ENCODE results near the gene GMDS. TPM values are rescaled to one million over a fixed set of nuclear protein-coding genes. Genes with fewer than 3 reads are reported as not detected.

The GMDS gene
- total RNA-seq, 1 experiment from 2014 or later = 31.1 TPM

DNA sequence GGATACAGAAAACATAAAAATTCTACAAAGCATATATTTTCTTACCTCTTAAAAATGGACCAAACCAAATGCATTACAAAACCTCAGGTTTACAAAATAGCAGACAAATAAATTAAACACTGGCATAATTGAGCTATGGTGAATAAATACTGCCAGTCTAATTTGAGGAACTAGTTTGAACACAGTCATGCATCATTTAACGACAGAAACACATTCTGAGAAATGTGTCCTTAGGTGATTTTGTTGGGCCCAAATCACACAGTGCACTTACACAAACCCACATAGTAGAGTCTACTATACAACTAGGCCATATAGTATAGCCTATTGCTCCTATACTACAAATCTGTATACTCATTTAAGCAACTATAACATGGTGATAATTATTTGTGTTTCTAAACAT is 420.1 kb downstream of the GMDS start:
- TF ChIP-seq, protein P1, sequence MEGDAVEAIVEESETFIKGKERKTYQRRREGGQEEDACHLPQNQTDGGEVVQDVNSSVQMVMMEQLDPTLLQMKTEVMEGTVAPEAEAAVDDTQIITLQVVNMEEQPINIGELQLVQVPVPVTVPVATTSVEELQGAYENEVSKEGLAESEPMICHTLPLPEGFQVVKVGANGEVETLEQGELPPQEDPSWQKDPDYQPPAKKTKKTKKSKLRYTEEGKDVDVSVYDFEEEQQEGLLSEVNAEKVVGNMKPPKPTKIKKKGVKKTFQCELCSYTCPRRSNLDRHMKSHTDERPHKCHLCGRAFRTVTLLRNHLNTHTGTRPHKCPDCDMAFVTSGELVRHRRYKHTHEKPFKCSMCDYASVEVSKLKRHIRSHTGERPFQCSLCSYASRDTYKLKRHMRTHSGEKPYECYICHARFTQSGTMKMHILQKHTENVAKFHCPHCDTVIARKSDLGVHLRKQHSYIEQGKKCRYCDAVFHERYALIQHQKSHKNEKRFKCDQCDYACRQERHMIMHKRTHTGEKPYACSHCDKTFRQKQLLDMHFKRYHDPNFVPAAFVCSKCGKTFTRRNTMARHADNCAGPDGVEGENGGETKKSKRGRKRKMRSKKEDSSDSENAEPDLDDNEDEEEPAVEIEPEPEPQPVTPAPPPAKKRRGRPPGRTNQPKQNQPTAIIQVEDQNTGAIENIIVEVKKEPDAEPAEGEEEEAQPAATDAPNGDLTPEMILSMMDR (IDR thresholded peaks at IDR 0.05; ENCODE audit: insufficient read depth in 1 of 2, low read depth in 1 of 2, low read length in 1 of 2, severe bottlenecking in 1 of 2, unreplicated experiment in 1 of 2) = no peak
- BruUV-seq (replicated peaks) = no TSS peak
- Mint-ChIP-seq H3K36me3 (ENCODE audit: insufficient read depth, unreplicated experiment) (no peaks in the 10 kb centered on the region), H3K9me3 (ENCODE audit: unreplicated experiment) (peaks cover 20% of the 10 kb centered on the region), H3K27ac (ENCODE audit: unreplicated experiment) (no peak overlapping the region), H3K4me1 (ENCODE audit: low read depth, unreplicated experiment) (no peaks in the 10 kb centered on the region), H3K4me3 (ENCODE audit: unreplicated experiment) (no peak overlapping the region), H3K27me3 (ENCODE audit: insufficient read depth, unreplicated experiment) (no peaks in the 10 kb centered on the region)
- no peaks in the 10 kb centered on the region for H3K27me3 ChIP-seq (replicated peaks; ENCODE audit: control insufficient read depth, insufficient read depth, low read length)
- H3K9me3 ChIP-seq = peaks cover 11% of the 10 kb centered on the region
- intact Hi-C loops (cut with micrococcal nuclease; ENCODE audit: unreplicated experiment) = no loop called here
- no peak overlapping the region for H3K4me3 ChIP-seq (ENCODE audit: low read depth, low read length)
- H3K36me3 ChIP-seq (ENCODE audit: control insufficient read depth, insufficient read depth, low read length) = no peaks in the 10 kb centered on the region
- POLR2A ChIA-PET = no interaction called here
- no peaks in the 10 kb centered on the region for H3K4me1 ChIP-seq
- no peak for DNase-seq
- CTCF ChIA-PET = no interaction called here

DNA sequence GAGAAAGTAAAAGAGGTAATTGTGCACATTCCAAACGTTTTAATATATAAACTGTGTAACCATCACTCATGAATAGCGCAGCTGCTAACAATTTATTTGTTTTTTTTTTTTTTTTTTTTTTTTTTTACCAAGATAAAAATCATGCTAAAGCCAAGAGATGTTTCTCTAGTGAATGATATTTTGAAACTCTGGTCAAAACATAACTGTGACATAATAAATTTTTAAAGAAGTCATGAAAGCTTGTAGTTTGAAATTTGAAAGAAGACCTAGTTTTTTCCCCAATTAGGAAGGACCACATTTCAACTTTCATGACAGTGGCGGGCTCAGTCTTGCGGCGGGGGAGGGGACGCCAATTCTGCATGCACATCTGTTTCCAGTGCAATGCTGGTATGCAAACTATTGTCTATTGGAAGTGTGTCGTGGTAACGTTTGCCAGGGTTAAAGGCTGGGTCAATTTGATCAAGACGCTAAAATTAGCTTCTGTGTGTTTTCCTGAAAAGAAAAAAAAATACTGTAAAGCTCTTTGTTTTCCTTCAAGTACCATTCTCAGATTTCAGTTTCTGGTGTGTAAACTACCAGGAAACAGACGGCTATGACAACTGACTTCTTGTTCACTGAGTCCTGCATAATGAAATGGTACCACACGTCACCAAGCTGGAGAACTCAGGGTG is 423.8 kb downstream of the GMDS start:
- no peaks in the 10 kb centered on the region for H3K36me3 Mint-ChIP-seq (ENCODE audit: insufficient read depth, unreplicated experiment)
- H3K27ac Mint-ChIP-seq (ENCODE audit: unreplicated experiment) = no peak overlapping the region
- H3K27me3 Mint-ChIP-seq (ENCODE audit: insufficient read depth, unreplicated experiment) = no peaks in the 10 kb centered on the region
- ChIA-PET CTCF (no interaction called here), POLR2A (no interaction called here)
- no peaks in the 10 kb centered on the region for H3K4me1 Mint-ChIP-seq (ENCODE audit: low read depth, unreplicated experiment)
- no peak overlapping the region for H3K4me3 Mint-ChIP-seq (ENCODE audit: unreplicated experiment)
- no TSS peak for BruUV-seq (replicated peaks)
- intact Hi-C loops (cut with micrococcal nuclease; ENCODE audit: unreplicated experiment) = no loop called here
- Histone ChIP-seq H3K4me3 (ENCODE audit: low read depth, low read length) (no peak overlapping the region), H3K9me3 (no peaks in the 10 kb centered on the region), H3K27me3 (replicated peaks; ENCODE audit: control insufficient read depth, insufficient read depth, low read length) (no peaks in the 10 kb centered on the region), H3K36me3 (ENCODE audit: control insufficient read depth, insufficient read depth, low read length) (no peaks in the 10 kb centered on the region), H3K4me1 (no peaks in the 10 kb centered on the region)
- TF ChIP-seq, protein P1 (IDR thresholded peaks at IDR 0.05; ENCODE audit: insufficient read depth in 1 of 2, low read depth in 1 of 2, low read length in 1 of 2, severe bottlenecking in 1 of 2, unreplicated experiment in 1 of 2) = no peak
- no peaks in the 10 kb centered on the region for H3K9me3 Mint-ChIP-seq (ENCODE audit: unreplicated experiment)
- DNase-seq = no peak

DNA sequence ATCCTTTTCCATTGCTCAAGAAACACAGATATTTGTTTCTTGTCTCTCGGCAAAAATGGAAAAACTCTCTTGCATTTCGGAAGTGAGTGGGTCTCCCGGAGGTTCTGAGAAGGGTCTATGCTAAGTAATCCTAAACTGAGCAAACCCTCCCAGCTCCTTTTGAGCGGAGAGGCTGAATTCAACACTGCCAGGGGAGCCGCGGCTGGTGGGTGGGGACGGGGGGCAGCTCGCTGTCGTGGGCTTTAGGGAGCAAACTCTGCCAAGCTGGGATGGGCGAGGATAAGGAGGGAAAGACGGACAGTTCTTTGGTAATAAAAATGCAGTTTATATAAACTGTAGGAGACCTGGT is 424.3 kb downstream of the GMDS start:
- intact Hi-C loops (cut with micrococcal nuclease; ENCODE audit: unreplicated experiment) = no loop called here
- Mint-ChIP-seq H3K27me3 (ENCODE audit: insufficient read depth, unreplicated experiment) (no peaks in the 10 kb centered on the region), H3K36me3 (ENCODE audit: insufficient read depth, unreplicated experiment) (no peaks in the 10 kb centered on the region), H3K27ac (ENCODE audit: unreplicated experiment) (no peak overlapping the region), H3K9me3 (ENCODE audit: unreplicated experiment) (no peaks in the 10 kb centered on the region), H3K4me1 (ENCODE audit: low read depth, unreplicated experiment) (no peaks in the 10 kb centered on the region), H3K4me3 (ENCODE audit: unreplicated experiment) (no peak overlapping the region)
- H3K9me3 ChIP-seq = no peaks in the 10 kb centered on the region
- TF ChIP-seq, protein P1 (IDR thresholded peaks at IDR 0.05; ENCODE audit: insufficient read depth in 1 of 2, low read depth in 1 of 2, low read length in 1 of 2, severe bottlenecking in 1 of 2, unreplicated experiment in 1 of 2) = no peak
- H3K4me3 ChIP-seq (ENCODE audit: low read depth, low read length) = no peak overlapping the region
- no peaks in the 10 kb centered on the region for H3K27me3 ChIP-seq (replicated peaks; ENCODE audit: control insufficient read depth, insufficient read depth, low read length)
- no peak for DNase-seq
- H3K36me3 ChIP-seq (ENCODE audit: control insufficient read depth, insufficient read depth, low read length) = no peaks in the 10 kb centered on the region
- no TSS peak for BruUV-seq (replicated peaks)
- H3K4me1 ChIP-seq = no peaks in the 10 kb centered on the region
- POLR2A ChIA-PET = no interaction called here
- CTCF ChIA-PET = interaction anchor here (0.6 kb wide), 1 partner anchor 283 kb away, joined by 6 read pairs; no protein-coding TSS in a partner anchor

Data from Caco-2 (cell line).